GM12892 (cell line): ENCODE results near the gene SYT12.

Experiments
- POLR2A ChIP-seq: IDR thresholded peaks from 2 replicates; pipeline ENCODE4 v1.6.1; 2011; ENCODE audit warnings: low read depth, low read length, control low read depth
- POLR2AphosphoS5 ChIP-seq: IDR thresholded peaks from 2 replicates; pipeline ENCODE4 v1.6.1; 2011; ENCODE audit warnings: low read depth, low read length, control low read depth
- TAF1 ChIP-seq: IDR thresholded peaks from 2 replicates; pipeline ENCODE4 v1.6.1; 2011; ENCODE audit warnings: low read depth, mild to moderate bottlenecking, control low read depth, low read length, borderline replicate concordance

GRCh38 chr11:66978229-66978628, 44.7 kb upstream of the SYT12 start:
- TF ChIP-seq POLR2A (no peak), POLR2AphosphoS5 (no peak), TAF1 (no peak)
